Keratinocyte (primary cell): ENCODE results near the gene NME9. TPM values are rescaled to one million over a fixed set of nuclear protein-coding genes. Genes with fewer than 3 reads are reported as not detected.

Source experiments
- DNase-seq: peaks from one replicate; pipeline ENCODE4 v3.0.0-alpha.2; 2011; ENCODE audit warnings: low read depth, missing footprints, low spot score
- FAIRE-seq: peaks from 2 replicates; lab custom pipeline; 2011; peaks lifted over from hg19 to GRCh38; lab: Jason Lieb, UNC
- H2AFZ ChIP-seq: 2 replicates; pipeline ENCODE4 v1.6.0; 2012; ENCODE audit warnings: low read length, control low read depth, inconsistent platforms; ENCODE audit not compliant: control insufficient read depth
- H3K27ac ChIP-seq: 2 replicates; pipeline ENCODE4 v1.5.1; 2011; ENCODE audit warnings: low read length; ENCODE audit not compliant: control insufficient read depth, insufficient read depth
- H3K27me3 ChIP-seq: 3 replicates; pipeline ENCODE4 v1.6.0; 2011; ENCODE audit warnings: low read length; ENCODE audit not compliant: control insufficient read depth, insufficient read depth; ENCODE audit errors: extremely low read depth
- H3K36me3 ChIP-seq, 2 experiments: 2 replicates in 1 of 2; 3 replicates in 1 of 2; pipeline ENCODE4 v1.5.1; 2011; ENCODE audit warnings: low read length in 2 of 2, mild to moderate bottlenecking in 1 of 2; ENCODE audit not compliant: control insufficient read depth in 2 of 2, insufficient read depth in 2 of 2; ENCODE audit errors: extremely low read depth in 1 of 2
- H3K4me1 ChIP-seq: 3 replicates; pipeline ENCODE4 v1.5.1; 2011; ENCODE audit warnings: low read length; ENCODE audit not compliant: control insufficient read depth, insufficient read depth; ENCODE audit errors: extremely low read depth
- H3K4me2 ChIP-seq: 3 replicates; pipeline ENCODE4 v1.6.0; 2011; ENCODE audit warnings: low read depth, low read length; ENCODE audit not compliant: control insufficient read depth, insufficient read depth; ENCODE audit errors: extremely low read depth
- H3K4me3 ChIP-seq, 3 experiments: fragments of 200-600 bp in 1 of 3; sonication (generic) in 1 of 3; 2 replicates in 2 of 3; 3 replicates in 1 of 3; pipeline ENCODE4 v1.5.1; 2011 to 2016; ENCODE audit warnings: low read length in 3 of 3, mild to moderate bottlenecking in 3 of 3, control low read depth in 2 of 3, inconsistent platforms in 1 of 3, low read depth in 1 of 3, mixed read lengths in 1 of 3, mixed run types in 1 of 3, moderate library complexity in 1 of 3; ENCODE audit not compliant: control insufficient read depth in 2 of 3, insufficient read depth in 2 of 3; ENCODE audit errors: extremely low read depth in 1 of 3
- H3K79me2 ChIP-seq: 2 replicates; pipeline ENCODE4 v1.6.0; 2012; ENCODE audit warnings: low read length; ENCODE audit not compliant: control insufficient read depth, insufficient read depth
- H3K9ac ChIP-seq: 3 replicates; pipeline ENCODE4 v1.6.0; 2011; ENCODE audit warnings: low read length; ENCODE audit not compliant: control insufficient read depth, insufficient read depth; ENCODE audit errors: extremely low read depth
- H3K9me1 ChIP-seq: 3 replicates; pipeline ENCODE4 v1.6.0; 2011; ENCODE audit warnings: low read length; ENCODE audit not compliant: control insufficient read depth, insufficient read depth; ENCODE audit errors: extremely low read depth
- H3K9me3 ChIP-seq: 2 replicates; pipeline ENCODE4 v1.5.1; 2012; ENCODE audit warnings: low read depth, low read length; ENCODE audit not compliant: control insufficient read depth
- H4K20me1 ChIP-seq: 3 replicates; pipeline ENCODE4 v1.6.0; 2011; ENCODE audit warnings: low read length; ENCODE audit not compliant: control insufficient read depth, insufficient read depth; ENCODE audit errors: extremely low read depth
- EZH2 ChIP-seq: IDR thresholded peaks from one replicate; pipeline ENCODE4 v1.6.1; 2012; ENCODE audit warnings: inconsistent platforms, mild to moderate bottlenecking, low read length, moderate library complexity
- dilution Hi-C: fragments of 300-500 bp; cut with MboI; formaldehyde crosslinking; loops from one replicate; pipeline ENCODE4 v1.7.0; 2020; ENCODE audit warnings: low sequenced_read_pairs; ENCODE audit not compliant: extremely low pct_ligation_motif_present
- polyA plus RNA-seq, 5 experiments: library from polyadenylated mRNA; depleted of rRNA in 3 of 5; stranded (reverse) in 3 of 5; stranded (forward) in 1 of 5; unstranded in 1 of 5; fragments of >200 nt; gene quantifications; 1 replicate in 1 of 5; 2 replicates in 3 of 5; 3 replicates in 1 of 5; pipeline versions ENCODE4 v1.2.1 to v1.2.3, GENCODE V29; 2011 to 2012; ENCODE audit warnings: missing spikeins in 2 of 5, low read depth in 1 of 5, low replicate concordance in 1 of 5
- TF ChIP-seq, protein P1 (sequence below), 3 experiments: IDR thresholded peaks in 1 of 3; conservative IDR thresholded peaks in 1 of 3; optimal IDR thresholded peaks in 1 of 3; 2 replicates in 2 of 3; 3 replicates in 1 of 3; pipeline versions ENCODE3 to v1.5.1; 2011; ENCODE audit warnings: low read length in 3 of 3, mild to moderate bottlenecking in 3 of 3, moderate library complexity in 2 of 3, control low read depth in 1 of 3, inconsistent platforms in 1 of 3; ENCODE audit not compliant: insufficient read depth in 2 of 3; ENCODE audit errors: extremely low read depth in 1 of 3

Gene NME9
- polyA plus RNA-seq, 1 donor (not counting 4 experiments of a cell fraction or from before 2014, with no cell fraction given) = 0.05 TPM

DNA sequence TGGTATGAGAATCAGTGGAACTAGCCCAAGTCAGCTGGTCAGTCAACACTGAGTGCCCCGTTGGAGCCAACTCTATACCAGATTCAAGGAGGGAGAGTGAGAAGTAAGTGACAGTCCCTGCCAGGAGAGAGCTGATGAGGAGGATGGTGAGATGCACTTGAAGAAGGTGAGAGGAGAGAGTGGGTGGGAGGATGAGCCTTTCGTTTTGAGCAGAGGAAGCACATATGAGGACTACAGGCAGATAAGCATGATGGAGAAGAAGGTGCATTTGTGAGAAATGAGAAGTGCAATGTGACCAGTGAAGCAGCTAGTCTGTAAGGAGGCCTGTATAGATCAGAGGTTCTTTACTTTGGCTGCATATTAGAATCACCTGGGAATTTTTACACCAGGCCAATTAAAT is 40.4 kb downstream of the NME9 start:
- no peaks in the 10 kb centered on the region for H3K9me3 ChIP-seq
- H4K20me1 ChIP-seq = no peaks in the 10 kb centered on the region
- H2AFZ ChIP-seq = no peak overlapping the region
- TF ChIP-seq, protein P1, sequence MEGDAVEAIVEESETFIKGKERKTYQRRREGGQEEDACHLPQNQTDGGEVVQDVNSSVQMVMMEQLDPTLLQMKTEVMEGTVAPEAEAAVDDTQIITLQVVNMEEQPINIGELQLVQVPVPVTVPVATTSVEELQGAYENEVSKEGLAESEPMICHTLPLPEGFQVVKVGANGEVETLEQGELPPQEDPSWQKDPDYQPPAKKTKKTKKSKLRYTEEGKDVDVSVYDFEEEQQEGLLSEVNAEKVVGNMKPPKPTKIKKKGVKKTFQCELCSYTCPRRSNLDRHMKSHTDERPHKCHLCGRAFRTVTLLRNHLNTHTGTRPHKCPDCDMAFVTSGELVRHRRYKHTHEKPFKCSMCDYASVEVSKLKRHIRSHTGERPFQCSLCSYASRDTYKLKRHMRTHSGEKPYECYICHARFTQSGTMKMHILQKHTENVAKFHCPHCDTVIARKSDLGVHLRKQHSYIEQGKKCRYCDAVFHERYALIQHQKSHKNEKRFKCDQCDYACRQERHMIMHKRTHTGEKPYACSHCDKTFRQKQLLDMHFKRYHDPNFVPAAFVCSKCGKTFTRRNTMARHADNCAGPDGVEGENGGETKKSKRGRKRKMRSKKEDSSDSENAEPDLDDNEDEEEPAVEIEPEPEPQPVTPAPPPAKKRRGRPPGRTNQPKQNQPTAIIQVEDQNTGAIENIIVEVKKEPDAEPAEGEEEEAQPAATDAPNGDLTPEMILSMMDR (optimal IDR thresholded peaks at IDR 0.05 in 1 of 3, IDR thresholded peaks at IDR 0.05 in 1 of 3, conservative IDR thresholded peaks at IDR 0.05 in 1 of 3; ENCODE audit: extremely low read depth in 1 of 3, insufficient read depth in 2 of 3, low read length in 3 of 3) = no peak
- TF ChIP-seq EZH2 = no peak
- FAIRE-seq = no peak
- peaks cover under 1% of the 10 kb centered on the region for H3K4me1 ChIP-seq
- no peak overlapping the region for H3K4me2 ChIP-seq
- H3K79me2 ChIP-seq = no peaks in the 10 kb centered on the region
- DNase-seq = no peak
- H3K4me3 ChIP-seq = no peak overlapping the region
- no peak overlapping the region for H3K9ac ChIP-seq
- no peaks in the 10 kb centered on the region for H3K9me1 ChIP-seq
- H3K27ac ChIP-seq = no peak overlapping the region
- H3K27me3 ChIP-seq = no peaks in the 10 kb centered on the region
- dilution Hi-C loops = no loop called here
- peaks cover 32 to 33% of the 10 kb centered on the region in 2 experiments for H3K36me3 ChIP-seq

DNA sequence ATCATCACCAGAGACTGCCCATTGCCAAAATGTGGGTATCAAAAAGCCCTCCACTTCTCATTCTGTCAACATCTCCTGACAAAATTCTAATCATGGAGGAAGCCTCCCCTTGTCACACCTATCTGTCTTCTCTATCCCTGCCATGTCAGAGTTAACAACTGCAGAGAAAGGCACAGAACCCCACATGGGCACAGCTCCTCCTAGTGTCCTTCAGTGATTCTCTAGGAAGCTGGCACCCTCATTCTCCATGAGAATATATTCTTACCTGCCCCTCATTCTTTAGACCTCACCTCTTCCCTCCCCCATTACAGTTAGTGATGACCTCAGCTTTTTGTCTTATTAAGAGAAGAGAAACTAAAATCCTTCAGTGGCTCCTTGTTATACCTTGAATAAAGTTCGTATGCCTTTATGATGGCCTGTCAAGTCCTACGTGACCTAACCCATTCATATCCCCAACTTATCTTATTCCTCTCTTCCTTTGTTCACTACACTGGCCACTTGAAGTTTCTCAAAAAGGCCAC is 44.6 kb downstream of the NME9 start:
- Histone ChIP-seq H3K27ac (no peak overlapping the region), H3K27me3 (no peaks in the 10 kb centered on the region), H3K9me3 (no peaks in the 10 kb centered on the region), H3K9me1 (no peaks in the 10 kb centered on the region), H3K4me2 (no peak overlapping the region), H3K9ac (no peak overlapping the region), H3K36me3 (peaks cover 18 to 20% of the 10 kb centered on the region in 2 experiments), H3K4me1 (peaks cover 35% of the 10 kb centered on the region), H3K79me2 (no peaks in the 10 kb centered on the region), H2AFZ (no peak overlapping the region), H3K4me3 (no peak overlapping the region), H4K20me1 (no peaks in the 10 kb centered on the region)
- no peak for FAIRE-seq
- DNase-seq = no peak
- dilution Hi-C loops = no loop called here
- TF ChIP-seq EZH2 = no peak
- TF ChIP-seq, protein P1 (optimal IDR thresholded peaks at IDR 0.05 in 1 of 3, IDR thresholded peaks at IDR 0.05 in 1 of 3, conservative IDR thresholded peaks at IDR 0.05 in 1 of 3; ENCODE audit: extremely low read depth in 1 of 3, insufficient read depth in 2 of 3, low read length in 3 of 3) = peak in 2 of 3 experiments; percentile 31 to 45
